Head of caudate nucleus (tissue), 42 donors: ENCODE data around the gene RPGRIP1.
"Not testable (repeated sequence)": the region's sequence is repeated elsewhere in the genome, so short reads cannot be mapped to it uniquely, and the experiment has no call there.

Experiments used
- DNase-seq, 42 donors: peaks; one replicate each; pipeline versions ENCODE4 v3.0.0 to v3.0.0-alpha.2; 2020 to 2021; ENCODE audit warnings: mixed read lengths in 7 of 42
- intact Hi-C: fragments of 100-400 bp; cut with DNase I; formaldehyde crosslinking; loops from one replicate; pipeline ENCODE4 v1.15.0; 2022

Gene RPGRIP1

GRCh38 chr14:21257394-21257909, 22.4 kb upstream of the RPGRIP1 start:
- no peak for DNase-seq
- intact Hi-C loops, result no loop called here

GRCh38 chr14:21258005-21258888, 21.6 kb upstream of the RPGRIP1 start:
- intact Hi-C loops, result no loop called here

DNA sequence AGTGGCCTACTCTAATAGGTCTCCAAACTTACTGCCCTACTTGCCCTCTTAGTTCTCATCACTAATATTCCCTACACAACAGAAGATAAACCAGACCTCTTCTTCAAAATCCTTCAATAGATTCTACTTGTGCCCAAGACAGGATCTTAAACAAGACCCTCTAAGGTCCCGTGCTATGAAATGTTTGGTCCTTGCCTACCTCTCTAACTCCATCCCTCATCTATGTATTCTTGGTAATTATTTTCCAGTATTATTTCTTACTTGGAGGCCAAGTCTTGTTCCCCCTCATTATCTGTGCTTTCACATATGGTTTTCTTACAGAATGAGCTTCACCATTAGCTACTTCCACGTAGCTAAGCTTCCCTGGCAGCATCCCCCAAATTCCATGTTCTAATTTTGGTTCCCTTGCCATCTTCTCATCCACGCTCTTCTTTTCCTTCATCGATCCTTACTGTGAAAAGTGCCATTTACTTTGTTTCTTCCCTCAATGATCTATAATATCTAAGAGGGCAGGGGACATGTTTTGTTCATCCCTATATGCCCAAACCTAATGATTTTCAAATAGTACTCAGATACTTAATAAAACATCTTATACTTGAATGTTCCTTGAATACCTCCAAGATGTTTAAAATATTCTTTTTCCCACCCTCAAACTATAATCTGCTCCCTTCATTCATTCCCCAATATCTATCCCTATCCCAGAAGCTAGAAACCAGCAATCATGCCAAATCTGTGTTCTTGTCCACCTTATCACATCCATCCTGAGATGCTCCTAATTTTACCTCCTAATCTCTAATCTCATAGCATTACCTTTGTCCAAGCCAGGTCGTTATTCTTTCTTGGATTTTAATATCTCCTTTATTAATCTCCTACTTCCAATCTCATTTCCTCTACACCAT, 20.7 kb upstream of the RPGRIP1 start:
- intact Hi-C loops, result no loop called here
- no peak for DNase-seq

More at GRCh38 chr14:21258005-21258888, 21.6 kb upstream of the RPGRIP1 start:
- DNase-seq, result no peak

DNA sequence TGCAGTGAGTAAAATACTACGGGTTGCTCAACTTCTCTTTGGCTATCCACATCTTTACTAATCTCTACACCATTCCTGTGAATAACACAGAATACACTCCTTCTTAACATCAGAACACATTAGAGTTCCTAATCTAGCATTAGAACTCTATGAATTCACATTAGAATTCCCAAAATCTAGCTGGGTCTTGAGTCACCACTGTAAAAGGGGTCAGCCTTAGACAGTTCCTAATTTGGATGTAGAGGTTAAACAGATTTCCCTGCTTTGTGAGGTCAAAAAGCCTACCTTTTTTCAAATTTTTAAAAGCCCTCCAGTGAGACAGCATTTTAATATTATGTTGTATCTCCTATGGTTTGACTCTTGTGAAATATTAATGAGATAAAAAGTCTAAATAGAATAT, 18.1 kb upstream of the RPGRIP1 start:
- intact Hi-C loops, result no loop called here
- DNase-seq, result no peak

DNA sequence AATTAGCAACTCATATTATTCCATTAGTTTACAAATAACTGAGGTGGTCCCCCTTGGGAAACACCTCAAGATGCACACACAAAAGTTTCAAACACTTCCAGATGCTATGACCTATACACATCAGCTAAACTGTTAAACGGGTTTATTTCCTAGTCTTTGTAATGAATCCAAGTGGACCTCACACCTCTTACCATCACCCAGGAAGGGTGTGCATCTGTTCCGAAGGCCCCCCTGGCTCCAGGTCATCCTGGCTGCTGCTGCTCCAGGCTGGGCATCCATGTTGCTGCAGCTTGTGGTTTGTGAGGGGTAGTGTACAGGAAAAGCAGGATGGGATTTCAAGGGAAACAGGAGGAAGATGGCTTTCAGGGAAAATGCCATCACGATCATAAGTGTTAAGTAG, 17.5 kb upstream of the RPGRIP1 start:
- no peak for DNase-seq
- intact Hi-C loops, result no loop called here

DNA sequence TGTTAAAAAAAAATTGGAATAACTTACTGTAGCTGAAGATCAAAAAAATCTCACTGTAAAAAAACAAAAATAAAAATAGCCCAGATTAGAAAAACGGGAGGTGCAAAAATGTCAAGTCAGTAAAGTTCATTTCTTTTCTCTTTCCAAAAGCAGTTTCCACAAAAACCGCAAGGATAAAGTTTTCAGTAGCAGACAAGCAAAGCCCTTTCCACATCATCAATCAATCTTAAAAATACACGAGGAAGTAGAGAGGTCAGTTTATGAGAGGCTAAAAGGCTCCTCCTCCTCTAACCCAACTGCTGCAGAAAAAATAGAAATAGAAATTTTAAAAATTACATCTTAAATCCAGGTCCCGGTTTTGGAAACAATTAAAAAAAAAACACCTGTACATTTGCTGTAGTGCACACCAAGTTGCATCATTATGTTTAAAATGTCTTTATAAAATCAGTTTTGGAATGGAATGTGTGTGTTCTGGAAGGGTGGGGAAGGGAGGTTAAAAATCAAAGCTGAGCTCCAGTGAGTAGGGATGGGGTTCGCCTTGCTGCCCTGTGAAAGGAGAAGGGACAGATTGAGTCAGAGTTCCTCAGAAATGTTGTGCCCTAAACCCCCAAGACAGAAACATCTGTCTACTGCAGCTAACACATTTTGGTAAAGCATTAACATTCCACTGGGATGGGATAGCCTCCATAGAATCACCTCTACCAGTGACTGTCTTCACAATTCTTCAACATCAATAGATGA, 16.4 kb upstream of the RPGRIP1 start:
- intact Hi-C loops, result no loop called here
- no peak for DNase-seq

GRCh38 chr14:21264025-21264801, 15.7 kb upstream of the RPGRIP1 start:
- no peak for DNase-seq
- intact Hi-C loops, result no loop called here

GRCh38 chr14:21267431-21267845, 12.4 kb upstream of the RPGRIP1 start:
- no peak for DNase-seq
- intact Hi-C loops, result loop anchor here (5.0 kb wide), 1 partner anchor 115 kb away; the partner anchor contains the start of gene SUPT16H

DNA sequence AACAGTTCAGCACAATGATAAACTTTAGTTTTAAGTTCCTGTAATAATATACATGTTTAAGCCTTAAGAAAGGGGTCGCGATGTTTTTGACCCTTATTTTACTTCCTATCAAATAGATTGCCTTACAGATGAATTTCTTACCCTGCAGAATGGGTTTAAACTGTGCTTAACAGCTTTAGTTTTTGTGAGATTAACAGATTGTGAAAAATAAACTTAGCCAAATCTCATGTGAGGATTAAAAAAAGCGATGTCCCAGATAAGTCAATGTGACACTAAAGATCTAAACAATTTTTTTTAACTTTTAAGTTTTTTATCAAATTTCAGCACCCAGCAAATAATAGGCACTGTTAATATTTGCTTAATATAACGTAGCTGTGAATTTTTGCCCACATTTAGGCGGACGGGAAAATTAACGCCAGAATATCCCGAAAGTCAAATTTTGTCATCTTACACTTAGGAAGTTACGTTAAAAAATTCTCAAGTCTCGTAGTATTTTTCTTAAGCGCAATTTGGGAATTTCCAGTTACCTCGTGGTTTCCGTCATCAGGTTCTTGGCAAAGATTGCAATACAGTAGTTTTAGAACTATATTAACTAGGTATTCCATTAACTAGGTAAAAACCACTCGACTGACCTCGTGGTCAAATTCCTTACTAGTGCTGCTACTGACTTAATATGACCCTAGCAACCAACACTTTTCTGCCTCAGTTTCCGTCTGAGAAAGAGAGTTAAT, 11.8 kb upstream of the RPGRIP1 start:
- intact Hi-C loops, result loop anchor here (5.0 kb wide), 1 partner anchor 114 kb away; the partner anchor contains the start of gene SUPT16H
- no peak for DNase-seq

DNA sequence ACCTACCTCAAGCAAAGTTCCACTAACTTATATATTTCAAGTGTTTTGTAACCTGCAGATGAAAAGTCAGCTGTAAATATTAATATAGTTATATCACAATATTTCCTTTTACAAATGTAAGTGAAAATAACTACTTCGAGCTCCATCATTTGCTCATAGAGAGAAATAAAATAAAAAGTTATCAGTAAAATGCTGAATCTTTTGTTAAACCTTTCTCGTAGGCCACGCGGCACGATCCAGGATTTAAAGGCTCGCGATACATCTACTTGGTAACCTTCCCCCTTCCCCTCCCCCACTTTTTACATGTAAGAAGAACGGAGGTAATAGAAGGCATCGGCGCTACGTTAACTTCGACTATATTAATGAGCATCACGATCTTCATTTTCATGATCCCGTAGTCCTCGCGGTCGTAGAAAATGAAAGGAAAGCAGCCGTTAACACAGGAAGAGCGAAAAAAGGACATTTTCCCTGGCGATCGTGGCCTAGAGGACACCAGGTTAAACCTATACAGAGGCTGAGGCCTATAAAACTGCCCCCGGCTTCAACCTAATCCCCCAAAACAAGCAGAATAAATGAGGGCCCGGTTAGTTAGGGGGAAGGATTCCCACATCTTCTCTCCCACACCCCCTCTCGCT, 11.1 kb upstream of the RPGRIP1 start:
- peak in 14 of 42 donors; percentile 12 to 58 (median 23) for DNase-seq
- intact Hi-C loops, result loop anchor here (5.0 kb wide), 1 partner anchor 114 kb away; the partner anchor contains the start of gene SUPT16H

- intact Hi-C loops, result loop anchor here (5.0 kb wide), 1 partner anchor 113 kb away; the partner anchor contains the start of gene SUPT16H
- peak; percentile 96 to 100 (median 100) for DNase-seq
These were observed 10.4 kb upstream of the RPGRIP1 start, which contains the start of gene HNRNPC for GRCh38 chr14:21269252-21270046. HNRNPC (minus strand) TSS chr14:21269442; CDS start chr14:21234193, 35,249 bp downstream.

DNA sequence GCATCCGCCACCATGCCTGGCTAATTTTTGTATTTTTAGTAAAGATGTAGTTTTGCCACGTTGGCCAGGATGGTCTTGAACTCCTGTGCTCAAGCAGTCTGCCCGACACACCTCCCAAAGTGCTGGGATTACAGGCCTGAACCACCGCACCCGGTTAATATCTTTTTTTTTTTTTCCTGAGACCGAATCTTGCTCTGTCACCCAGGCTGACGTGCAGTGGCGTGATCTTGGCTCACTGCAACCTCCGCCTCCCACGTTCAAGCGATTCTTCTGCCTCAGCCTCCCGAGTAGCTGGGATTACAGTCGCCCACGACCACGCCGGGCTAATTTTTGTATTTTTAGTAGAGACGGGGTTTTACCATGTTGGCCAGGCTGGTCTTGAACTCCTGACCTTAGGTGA, 7.2 kb upstream of the RPGRIP1 start:
- intact Hi-C loops, DNase-seq: not testable (repeated sequence)

DNA sequence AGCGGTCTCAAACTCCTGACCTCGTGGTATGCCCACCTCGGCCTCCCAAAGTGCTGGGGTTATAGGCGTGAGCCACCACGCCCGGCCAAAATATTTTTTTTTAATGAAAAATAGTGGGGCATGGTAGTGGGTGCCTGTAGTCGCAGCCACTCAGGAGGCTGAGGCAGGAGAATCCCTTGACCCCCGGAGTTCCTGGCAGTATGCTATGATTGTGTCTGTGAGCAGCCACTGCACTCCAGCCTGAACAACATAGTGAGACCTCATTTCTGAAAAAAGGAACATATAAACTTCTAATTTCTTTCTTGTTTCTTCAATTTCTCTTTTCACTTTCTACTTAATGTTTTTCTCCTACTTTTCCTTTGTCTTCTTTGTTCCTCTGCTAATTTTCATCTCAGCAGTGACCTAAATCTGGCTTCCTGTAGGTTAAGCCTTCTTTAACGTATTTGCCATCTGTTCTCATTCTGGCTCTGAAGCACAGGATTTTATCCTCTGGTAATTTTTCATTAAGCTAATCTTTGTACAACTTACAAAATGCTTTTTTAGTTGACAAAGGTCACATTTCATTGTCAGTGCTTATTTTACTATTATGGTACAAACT, 4.5 kb upstream of the RPGRIP1 start:
- intact Hi-C loops, result no loop called here
- DNase-seq, result no peak

GRCh38 chr14:21278632-21279031, 1.3 kb upstream of the RPGRIP1 start:
- intact Hi-C loops, result no loop called here
- DNase-seq, result no peak

- DNase-seq, intact Hi-C loops: not testable (repeated sequence)
These were observed 2.0 kb downstream of the RPGRIP1 start for GRCh38 chr14:21281917-21282316.
